GM23248 (cell line): ENCODE results near the gene USP24.

ENCODE experiments used
- EZH2 ChIP-seq: fragments of 200-600 bp; sonication (generic); IDR thresholded peaks from 2 replicates; pipeline ENCODE4 v1.6.1; 2018; ENCODE audit warnings: antibody characterized with exemption, mild to moderate bottlenecking; ENCODE audit not compliant: insufficient read depth, poor library complexity, severe bottlenecking
- EZH2phosphoT487 ChIP-seq: fragments of 200-600 bp; sonication (generic); IDR thresholded peaks from 2 replicates; pipeline ENCODE4 v1.6.1; 2018; ENCODE audit warnings: antibody characterized with exemption, moderate library complexity, mild to moderate bottlenecking, low read depth; ENCODE audit not compliant: insufficient read depth

DNA sequence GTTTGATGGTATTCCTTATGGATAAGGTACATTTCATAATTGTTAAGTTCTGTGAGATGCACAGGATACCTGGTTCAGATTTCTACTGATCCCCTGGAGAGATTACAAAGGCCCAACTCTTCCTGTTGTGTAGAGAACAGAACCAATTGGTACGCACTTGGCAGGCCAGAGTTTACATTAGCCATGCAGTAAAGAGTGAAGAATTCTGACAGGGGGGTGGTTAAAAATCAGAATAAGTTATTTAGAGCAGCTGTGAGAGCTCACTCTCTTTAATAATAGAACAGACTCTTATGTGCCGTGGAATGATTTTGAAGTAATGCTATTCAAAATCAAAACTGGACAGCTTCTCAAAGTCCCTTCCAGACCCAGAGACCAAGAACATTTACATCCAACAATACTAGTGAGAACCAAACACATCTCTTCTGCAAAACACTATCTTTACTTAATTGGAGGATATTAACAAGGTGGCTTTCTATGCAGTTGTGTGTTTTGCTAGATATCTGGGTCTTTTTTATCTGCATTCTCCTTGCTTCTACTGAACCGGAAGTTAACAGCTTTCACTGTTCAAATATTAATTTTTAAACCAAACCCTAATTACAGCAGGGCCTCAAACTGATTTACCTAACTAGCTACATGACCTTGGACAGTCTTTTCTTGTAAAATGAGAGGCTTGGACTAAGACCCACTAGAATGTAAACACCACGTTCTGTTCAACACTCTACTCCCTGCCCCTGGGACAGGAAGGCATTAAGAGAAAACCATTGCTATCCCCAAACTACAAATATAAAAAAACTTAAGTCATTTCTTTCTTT, 4.0 kb downstream of the USP24 start:
- no peak for TF ChIP-seq EZH2
- TF ChIP-seq EZH2phosphoT487, result no peak
